ENCODE measurements around the gene CEMP1.
A peak's percentile ranks its signal among the peaks of the same experiment; 100 is the strongest.
"Not testable (repeated sequence)": the region's sequence is repeated elsewhere in the genome, so short reads cannot be mapped to it uniquely, and the experiment has no call there.

Gene CEMP1

GRCh38 chr16:2531371-2531695, at the start of gene CEMP1:
Gene CEMP1, minus strand, starts transcription at chr16:2531408. Its CDS starts 335 bp downstream, at chr16:2531073.
- DNase-seq (ENCODE audit: low read depth), result no peak

- DNase-seq (ENCODE audit: low read depth), result not testable (repeated sequence)
Measured at GRCh38 chr16:2580818-2581217, 49.6 kb upstream of the CEMP1 start.

- DNase-seq (ENCODE audit: low read depth), result not testable (repeated sequence)
Measured at GRCh38 chr16:2580143-2580542, 48.9 kb upstream of the CEMP1 start.

- not testable (repeated sequence) for DNase-seq (ENCODE audit: low read depth)
Measured at GRCh38 chr16:2578905-2579304, 47.7 kb upstream of the CEMP1 start.

GRCh38 chr16:2577044-2577443, 45.8 kb upstream of the CEMP1 start:
- not testable (repeated sequence) for DNase-seq (ENCODE audit: low read depth)

- DNase-seq (ENCODE audit: low read depth), result not testable (repeated sequence)
Measured at GRCh38 chr16:2575839-2576238, 44.6 kb upstream of the CEMP1 start.

- not testable (repeated sequence) for DNase-seq (ENCODE audit: low read depth)
Measured at GRCh38 chr16:2572704-2573103, 41.5 kb upstream of the CEMP1 start.

- not testable (repeated sequence) for DNase-seq (ENCODE audit: low read depth)
Measured at GRCh38 chr16:2568573-2568972, 37.4 kb upstream of the CEMP1 start.

- not testable (repeated sequence) for DNase-seq (ENCODE audit: low read depth)
Measured at GRCh38 chr16:2567506-2567905, 36.3 kb upstream of the CEMP1 start.

GRCh38 chr16:2560798-2561133, 29.6 kb upstream of the CEMP1 start:
- DNase-seq (ENCODE audit: low read depth), result peak; percentile 34

GRCh38 chr16:2560131-2560797, 29.1 kb upstream of the CEMP1 start:
- not testable (repeated sequence) for DNase-seq (ENCODE audit: low read depth)

GRCh38 chr16:2557150-2557549, 25.9 kb upstream of the CEMP1 start:
- not testable (repeated sequence) for DNase-seq (ENCODE audit: low read depth)

GRCh38 chr16:2554709-2555425, 23.7 kb upstream of the CEMP1 start:
- DNase-seq (ENCODE audit: low read depth), result not testable (repeated sequence)

GRCh38 chr16:2551420-2551889, 20.2 kb upstream of the CEMP1 start:
- DNase-seq (ENCODE audit: low read depth), result not testable (repeated sequence)

- not testable (repeated sequence) for DNase-seq (ENCODE audit: low read depth)
Measured at GRCh38 chr16:2550283-2550878, 19.2 kb upstream of the CEMP1 start.

GRCh38 chr16:2543771-2544170, 12.6 kb upstream of the CEMP1 start:
- DNase-seq (ENCODE audit: low read depth), result not testable (repeated sequence)

- not testable (repeated sequence) for DNase-seq (ENCODE audit: low read depth)
Measured at GRCh38 chr16:2541409-2541808, 10.2 kb upstream of the CEMP1 start.

- not testable (repeated sequence) for DNase-seq (ENCODE audit: low read depth)
Measured at GRCh38 chr16:2540912-2541311, 9.7 kb upstream of the CEMP1 start.

GRCh38 chr16:2539845-2540458, 8.7 kb upstream of the CEMP1 start:
- peak; percentile 34 for DNase-seq (ENCODE audit: low read depth)

GRCh38 chr16:2539192-2539844, 8.1 kb upstream of the CEMP1 start:
- not testable (repeated sequence) for DNase-seq (ENCODE audit: low read depth)

GRCh38 chr16:2537451-2538379, 6.5 kb upstream of the CEMP1 start, which contains the start of gene PDPK1:
Gene PDPK1, plus strand, starts transcription at chr16:2538021. Its CDS starts 92 bp downstream, at chr16:2538113.
- DNase-seq (ENCODE audit: low read depth), result peak; percentile 92

All from activated T-helper 9 cell treated with anti-CD3 and anti-CD28 coated beads, Interleukin-2, amount 50 U/mL, for 16 hours (primary cell).